Fibroblast of lung (primary cell): ENCODE data around the gene CYB561A3. TPM values are rescaled to one million over a fixed set of nuclear protein-coding genes. Genes with fewer than 3 reads are reported as not detected.

Experiments
- DNase-seq, 2 donors: peaks; one replicate each; pipeline versions ENCODE4 v3.0.0 to v3.0.0-alpha.2; 2010; ENCODE audit warnings: low read depth in 2 of 2
- H2AFZ ChIP-seq: 2 replicates; pipeline ENCODE4 v1.5.1; 2012; ENCODE audit warnings: low read length, control low read depth, inconsistent platforms
- H3K27ac ChIP-seq: 2 replicates; pipeline ENCODE4 v1.5.1; 2011; ENCODE audit warnings: low read length, control low read depth; ENCODE audit not compliant: insufficient read depth
- H3K27me3 ChIP-seq: 2 replicates; pipeline ENCODE4 v1.5.1; 2011; ENCODE audit warnings: mild to moderate bottlenecking, low read length; ENCODE audit not compliant: control insufficient read depth, insufficient read depth
- H3K36me3 ChIP-seq: 2 replicates; pipeline ENCODE4 v1.5.1; 2011; ENCODE audit warnings: low read length; ENCODE audit not compliant: control insufficient read depth, insufficient read depth
- H3K4me1 ChIP-seq: 2 replicates; pipeline ENCODE4 v1.5.1; 2011; ENCODE audit warnings: low read length; ENCODE audit not compliant: control insufficient read depth, insufficient read depth; ENCODE audit errors: extremely low read depth
- H3K4me2 ChIP-seq: 2 replicates; pipeline ENCODE4 v1.5.1; 2011; ENCODE audit warnings: low read length, control low read depth; ENCODE audit not compliant: insufficient read depth; ENCODE audit errors: extremely low read depth
- H3K4me3 ChIP-seq, 4 experiments: fragments of 200-600 bp in 1 of 4; sonication (generic) in 1 of 4; replicated peaks in 1 of 4; 2 replicates each; pipeline ENCODE4 v1.5.1; 2011 to 2016; ENCODE audit warnings: low read length in 4 of 4, low read depth in 3 of 4, mild to moderate bottlenecking in 3 of 4, control low read depth in 2 of 4, inconsistent platforms in 1 of 4, mixed read lengths in 1 of 4; ENCODE audit not compliant: insufficient read depth in 1 of 4; ENCODE audit errors: control extremely low read depth in 1 of 4
- H3K79me2 ChIP-seq: 2 replicates; pipeline ENCODE4 v1.5.1; 2012; ENCODE audit warnings: mild to moderate bottlenecking, low read length, inconsistent platforms; ENCODE audit not compliant: control insufficient read depth, insufficient read depth
- H3K9ac ChIP-seq: 2 replicates; pipeline ENCODE4 v1.5.1; 2011; ENCODE audit warnings: mild to moderate bottlenecking, low read length, control low read depth; ENCODE audit not compliant: insufficient read depth
- H3K9me3 ChIP-seq: 2 replicates; pipeline ENCODE4 v1.5.1; 2012; ENCODE audit warnings: low read depth, low read length; ENCODE audit not compliant: control insufficient read depth, insufficient read depth
- H4K20me1 ChIP-seq: 2 replicates; pipeline ENCODE4 v1.5.1; 2011; ENCODE audit warnings: low read length; ENCODE audit not compliant: control insufficient read depth, insufficient read depth; ENCODE audit errors: extremely low read depth
- CTCF ChIP-seq, 2 donors: IDR thresholded peaks in 1 of 2; conservative IDR thresholded peaks in 1 of 2; 1 replicate in 1 of 2; 2 replicates in 1 of 2; pipeline ENCODE4 v1.5.1; 2011 to 2012; ENCODE audit warnings: low read length in 2 of 2, control low read depth in 1 of 2, inconsistent platforms in 1 of 2, low read depth in 1 of 2, mild to moderate bottlenecking in 1 of 2
- EZH2 ChIP-seq: IDR thresholded peaks from 2 replicates; pipeline ENCODE4 v1.5.1; 2012; ENCODE audit warnings: low read length, control low read depth, mild to moderate bottlenecking; ENCODE audit errors: missing control alignments
- polyA plus RNA-seq, 2 donors: library from polyadenylated mRNA; depleted of rRNA in 1 of 2; stranded (reverse) in 1 of 2; unstranded in 1 of 2; fragments of >200 nt; gene quantifications; 2 replicates each; pipeline ENCODE4 v1.2.1, GENCODE V29; 2011 to 2012; ENCODE audit warnings: missing spikeins in 1 of 2
- total RNA-seq: library from RNA; depleted of rRNA; stranded (reverse); fragments of >200 nt; gene quantifications from 2 replicates; pipeline ENCODE4 v1.2.1, GENCODE V29; 2014

Gene CYB561A3
- total and polyA plus RNA-seq, 2 donors (not counting 1 experiment from before 2014, with no cell fraction given): 43.9 to 65.1 TPM

- Histone ChIP-seq H3K4me2 (no peak overlapping the region), H3K79me2 (no peaks in the 10 kb centered on the region), H3K9ac (no peak overlapping the region), H3K4me3 (no peak overlapping the region), H3K36me3 (peaks cover 18% of the 10 kb centered on the region), H3K9me3 (no peaks in the 10 kb centered on the region), H2AFZ (no peak overlapping the region), H3K27ac (no peak overlapping the region), H4K20me1 (no peaks in the 10 kb centered on the region), H3K27me3 (no peaks in the 10 kb centered on the region), H3K4me1 (no peaks in the 10 kb centered on the region)
- TF ChIP-seq CTCF (conservative IDR thresholded peaks at IDR 0.05 in 1 of 2, IDR thresholded peaks at IDR 0.05 in 1 of 2; ENCODE audit: low read depth in 1 of 2, low read length in 2 of 2) (no peak), EZH2 (no peak)
- no peak for DNase-seq
Observed at GRCh38 chr11:61353131-61354067, 8.3 kb downstream of the CYB561A3 start.

GRCh38 chr11:61352038-61352437 is 9.6 kb downstream of the CYB561A3 start:
- Histone ChIP-seq H3K36me3 (peaks cover 20% of the 10 kb centered on the region), H3K27me3 (no peaks in the 10 kb centered on the region)
- DNase-seq: no peak

GRCh38 chr11:61350803-61351202 is 10.9 kb downstream of the CYB561A3 start:
- Histone ChIP-seq H3K36me3 (peaks cover 20% of the 10 kb centered on the region), H3K27me3 (no peaks in the 10 kb centered on the region), H2AFZ (no peak overlapping the region), H3K4me2 (no peak overlapping the region), H3K9ac (no peak overlapping the region), H3K9me3 (no peaks in the 10 kb centered on the region), H3K4me3 (no peak overlapping the region), H3K4me1 (no peaks in the 10 kb centered on the region), H4K20me1 (no peaks in the 10 kb centered on the region), H3K79me2 (no peaks in the 10 kb centered on the region), H3K27ac (no peak overlapping the region)
- DNase-seq: no peak
- no peak for TF ChIP-seq CTCF (conservative IDR thresholded peaks at IDR 0.05 in 1 of 2, IDR thresholded peaks at IDR 0.05 in 1 of 2; ENCODE audit: low read depth in 1 of 2, low read length in 2 of 2)
- no peak for TF ChIP-seq EZH2

More at GRCh38 chr11:61352038-61352437, 9.6 kb downstream of the CYB561A3 start:
- Histone ChIP-seq H2AFZ (no peak overlapping the region), H3K79me2 (no peaks in the 10 kb centered on the region), H3K4me3 (no peak overlapping the region), H3K9ac (no peak overlapping the region), H4K20me1 (no peaks in the 10 kb centered on the region), H3K4me1 (no peaks in the 10 kb centered on the region), H3K9me3 (no peaks in the 10 kb centered on the region), H3K4me2 (no peak overlapping the region), H3K27ac (no peak overlapping the region)
- TF ChIP-seq CTCF (conservative IDR thresholded peaks at IDR 0.05 in 1 of 2, IDR thresholded peaks at IDR 0.05 in 1 of 2; ENCODE audit: low read depth in 1 of 2, low read length in 2 of 2): no peak
